ENCODE results near the gene SAPCD1.

SAPCD1 gene

GRCh38 chr6:31729515-31729978, 32.9 kb upstream of the SAPCD1 start:
- peak; percentile 74 for DNase-seq

- peak; percentile 54 for DNase-seq
Measured at GRCh38 chr6:31729979-31730630, 32.4 kb upstream of the SAPCD1 start.

- DNase-seq, result no peak
Measured at GRCh38 chr6:31730631-31731086, 31.8 kb upstream of the SAPCD1 start.

GRCh38 chr6:31732029-31732428, 30.4 kb upstream of the SAPCD1 start:
- DNase-seq, result no peak

- DNase-seq, result no peak
Measured at GRCh38 chr6:31733734-31734133, 28.7 kb upstream of the SAPCD1 start.

GRCh38 chr6:31734247-31734820, 28.1 kb upstream of the SAPCD1 start:
- DNase-seq, result no peak

GRCh38 chr6:31734821-31735406, 27.5 kb upstream of the SAPCD1 start:
- DNase-seq, result peak; percentile 40

- DNase-seq, result peak; percentile 47
Measured at GRCh38 chr6:31736021-31736767, 26.3 kb upstream of the SAPCD1 start, which contains the start of gene CLIC1. CLIC1 (minus strand) TSS chr6:31736530; CDS start chr6:31736300, 230 bp downstream.

GRCh38 chr6:31736768-31737314, 25.6 kb upstream of the SAPCD1 start:
- DNase-seq, result no peak

GRCh38 chr6:31737315-31737990, 25.0 kb upstream of the SAPCD1 start:
- DNase-seq, result no peak

- DNase-seq, result peak; percentile 83
Measured at GRCh38 chr6:31737991-31738979, 24.2 kb upstream of the SAPCD1 start.

- DNase-seq, result peak; percentile 94
Measured at GRCh38 chr6:31739639-31740396, 22.6 kb upstream of the SAPCD1 start, which contains the start of gene MSH5. MSH5 (plus strand) TSS chr6:31740005; CDS start chr6:31740467, 462 bp downstream.

- DNase-seq, result no peak
Measured at GRCh38 chr6:31740397-31741223, 21.8 kb upstream of the SAPCD1 start.

GRCh38 chr6:31741815-31742214, 20.6 kb upstream of the SAPCD1 start:
- no peak for DNase-seq

- DNase-seq, result no peak
Measured at GRCh38 chr6:31742894-31743293, 19.6 kb upstream of the SAPCD1 start.

GRCh38 chr6:31744422-31744821, 18.0 kb upstream of the SAPCD1 start:
- DNase-seq, result no peak

GRCh38 chr6:31749301-31750036, 13.0 kb upstream of the SAPCD1 start:
- DNase-seq, result no peak

- DNase-seq, result no peak
Measured at GRCh38 chr6:31750411-31751022, 11.9 kb upstream of the SAPCD1 start.
